HG03196 (cell line): Measurements from ENCODE around the gene MED13L.

Source experiments
- ATAC-seq: cut with Tn5 transposase; IDR thresholded peaks from one replicate; pipeline ENCODE4 v1.9.1; 2021; ENCODE audit not compliant: unreplicated experiment

Gene MED13L

DNA sequence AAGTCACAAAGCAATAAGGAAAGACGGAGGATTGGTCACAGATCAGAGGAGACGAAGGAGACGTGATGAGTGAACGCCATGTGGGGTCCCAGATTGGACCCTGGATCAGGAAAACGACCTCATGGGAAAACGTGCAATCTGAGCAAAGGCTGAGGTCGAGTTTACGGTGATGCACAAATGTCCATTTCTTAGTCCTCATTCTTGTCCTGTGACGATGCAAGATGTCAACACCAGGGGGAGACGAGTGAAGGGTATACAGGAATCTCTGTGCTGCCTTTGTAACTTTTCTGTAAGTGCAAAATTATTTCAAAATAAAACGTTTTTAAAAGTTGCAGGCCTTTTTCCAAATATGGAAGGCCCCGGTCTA, 329.8 kb downstream of the MED13L start:
- no peak for ATAC-seq

DNA sequence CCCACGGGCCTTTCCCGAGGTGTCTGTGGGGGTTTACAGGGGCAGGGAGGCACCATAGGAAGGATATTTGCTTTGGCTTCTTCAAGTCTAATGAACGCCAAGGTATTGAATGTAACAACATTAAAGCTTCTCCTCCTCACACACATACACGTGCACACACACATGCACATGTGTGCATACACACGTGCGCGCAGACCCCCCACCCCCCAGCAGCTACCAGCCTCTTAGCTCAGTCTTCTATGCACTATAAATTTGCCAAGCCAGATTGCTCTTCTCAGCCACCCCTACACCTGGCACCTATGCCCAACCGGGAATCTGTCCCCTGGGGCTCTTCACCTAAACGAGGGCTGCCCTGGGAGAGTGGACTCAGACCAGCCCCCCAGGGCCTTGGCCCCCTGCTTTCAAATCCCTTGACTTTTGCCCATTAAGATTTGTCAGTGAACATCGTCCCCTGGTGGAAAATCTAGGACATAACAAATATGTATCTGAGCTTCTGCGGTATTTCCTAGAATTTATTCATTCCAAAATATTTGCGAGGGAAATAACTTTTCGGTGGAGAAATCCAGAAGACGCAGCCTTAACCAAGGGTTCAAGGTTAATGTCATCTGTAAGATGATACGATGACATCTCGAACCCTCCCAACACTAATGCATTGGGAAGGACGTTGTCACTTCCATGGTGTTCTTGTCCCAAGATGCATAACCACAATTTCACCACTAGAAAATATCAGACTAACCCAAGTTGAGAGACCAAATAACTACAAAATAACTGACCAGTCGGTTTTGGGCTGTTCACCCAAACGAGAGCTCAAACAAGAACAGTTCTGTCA, 330.4 kb downstream of the MED13L start:
- ATAC-seq: no peak

DNA sequence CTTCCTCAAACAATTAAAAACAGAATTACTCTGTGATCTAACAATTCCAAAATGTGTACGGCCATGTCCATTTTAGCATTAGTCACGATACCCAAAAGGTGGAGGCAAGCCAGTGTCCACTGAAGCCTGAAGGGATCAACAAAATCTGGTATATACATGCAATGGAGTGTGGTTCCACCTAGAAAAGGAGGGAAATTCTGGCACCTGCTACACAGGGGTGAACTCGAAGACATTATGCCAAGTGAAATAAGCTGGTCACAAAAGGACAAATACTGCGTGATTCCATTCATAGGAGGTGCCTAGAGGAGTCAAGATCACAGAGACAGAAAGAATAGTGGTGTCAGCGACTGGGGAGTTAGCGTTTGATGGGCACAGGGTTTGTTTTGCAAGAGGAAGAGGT, 331.4 kb downstream of the MED13L start:
- ATAC-seq: no peak

DNA sequence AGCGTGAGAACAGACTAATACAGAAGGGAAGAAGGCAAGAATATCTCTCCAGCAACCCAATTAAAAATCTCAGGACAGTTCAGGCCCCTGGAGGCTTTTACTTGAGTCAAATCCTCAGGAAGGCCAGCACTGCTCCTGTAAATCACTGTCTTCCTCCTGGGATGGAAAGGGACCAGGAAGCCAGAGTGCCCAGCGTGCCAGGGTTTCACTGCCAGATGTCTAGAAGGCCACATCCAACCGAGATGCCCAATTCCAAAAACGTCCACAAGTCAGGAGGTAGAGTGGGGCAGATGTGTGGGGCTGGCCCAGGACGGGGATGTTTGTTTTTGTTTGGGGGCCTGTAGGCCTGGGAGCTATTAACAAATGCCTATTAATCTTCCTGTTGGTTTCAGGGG, 332.0 kb downstream of the MED13L start:
- ATAC-seq: no peak

DNA sequence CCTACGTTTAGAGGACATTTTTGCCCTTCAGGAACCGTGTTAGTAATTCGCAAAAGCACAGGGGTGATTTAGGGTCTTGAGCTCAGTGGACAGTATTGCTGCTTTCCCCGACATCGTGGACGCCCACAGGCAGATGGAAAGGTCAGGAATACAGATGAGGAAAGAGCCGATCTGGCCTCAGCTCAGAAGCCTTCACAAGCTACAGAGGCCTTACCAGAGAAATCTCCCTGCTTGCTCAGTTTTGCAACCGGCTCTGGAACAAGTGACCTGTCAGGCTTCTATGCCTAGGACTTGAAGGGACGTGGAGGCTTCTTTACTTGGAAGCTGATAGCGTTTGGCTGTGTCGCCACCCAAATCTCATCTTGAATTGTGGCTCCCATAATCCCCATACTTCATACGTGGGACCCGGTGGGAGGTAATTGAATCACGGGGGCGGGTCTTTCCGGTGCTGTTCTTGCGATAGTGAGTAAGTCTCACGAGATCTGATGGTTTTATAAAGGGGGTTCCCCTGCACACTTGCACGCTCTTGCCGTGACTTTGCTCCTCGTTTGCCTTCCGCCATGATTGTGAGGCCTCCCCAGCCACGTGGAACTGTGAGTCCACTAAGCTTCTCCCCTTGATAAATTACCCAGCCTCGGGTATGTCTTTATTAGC, 332.5 kb downstream of the MED13L start:
- ATAC-seq: no peak

DNA sequence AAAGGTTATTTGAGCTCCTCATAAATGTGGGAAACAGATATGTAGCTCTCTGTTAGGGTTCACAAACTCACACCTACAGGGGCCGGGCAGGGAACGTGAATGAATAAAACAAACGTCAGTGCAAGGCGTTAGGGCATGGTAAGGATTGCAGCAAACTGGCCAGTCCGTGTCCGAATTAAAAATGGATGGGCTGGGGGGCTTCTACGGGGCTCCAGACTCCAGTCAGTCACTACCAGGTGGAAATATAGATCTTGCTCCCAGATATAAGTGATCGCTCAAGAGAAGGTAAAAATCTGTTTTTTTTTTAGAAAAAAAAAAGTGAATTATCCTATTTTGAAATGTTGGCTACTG, 333.1 kb downstream of the MED13L start:
- no peak for ATAC-seq

DNA sequence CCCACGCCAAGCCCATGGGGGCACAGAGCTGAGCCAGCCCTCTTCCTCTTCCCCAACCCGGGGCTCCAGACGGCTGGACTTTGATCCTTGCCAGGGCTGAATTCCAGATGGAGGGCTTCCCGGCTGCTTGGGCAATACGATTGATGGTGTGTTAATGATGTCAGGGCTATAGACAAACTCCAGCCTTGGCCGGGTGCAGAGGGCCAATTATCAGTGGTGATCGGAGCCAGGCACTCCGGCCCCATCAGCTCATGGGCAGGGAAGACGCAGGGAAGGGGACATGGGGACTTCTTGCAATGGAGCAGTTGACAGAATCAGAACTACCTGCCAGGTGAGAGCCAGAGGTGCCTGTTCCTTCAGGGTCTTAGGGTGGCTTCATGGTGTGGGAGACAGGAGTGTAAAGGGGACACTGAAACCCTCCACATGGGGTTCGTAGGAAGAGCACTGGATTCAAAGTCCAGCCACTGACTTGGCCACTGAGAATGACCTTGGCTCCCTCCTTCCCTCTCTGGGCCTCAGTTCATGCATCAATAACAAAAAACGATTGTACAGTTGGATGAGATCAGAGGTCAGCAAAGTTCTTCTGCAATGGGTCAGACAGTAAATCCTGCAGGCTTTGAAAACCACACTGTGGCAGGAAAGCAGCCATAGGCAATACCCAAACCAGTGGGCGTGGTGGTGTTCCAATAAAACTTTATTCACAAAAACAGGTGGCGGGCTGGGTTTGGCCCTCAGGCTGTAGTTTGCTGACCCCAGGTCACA, 333.7 kb downstream of the MED13L start:
- no peak for ATAC-seq

DNA sequence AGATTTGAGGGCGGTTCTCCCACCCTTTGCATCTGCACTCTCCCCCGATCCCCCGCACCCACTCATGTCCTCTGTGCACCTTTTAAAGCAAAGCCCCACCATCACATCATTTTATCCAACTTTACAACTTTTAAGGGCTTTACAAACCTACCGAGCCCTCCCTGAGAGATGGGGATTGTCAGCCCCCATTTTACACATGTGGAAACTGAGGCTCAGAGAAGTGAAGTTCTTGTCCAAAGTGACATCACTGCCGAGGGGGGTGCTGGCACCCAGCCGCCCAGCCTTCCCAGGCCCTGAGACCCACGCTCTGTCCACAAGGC, 334.2 kb downstream of the MED13L start:
- no peak for ATAC-seq

DNA sequence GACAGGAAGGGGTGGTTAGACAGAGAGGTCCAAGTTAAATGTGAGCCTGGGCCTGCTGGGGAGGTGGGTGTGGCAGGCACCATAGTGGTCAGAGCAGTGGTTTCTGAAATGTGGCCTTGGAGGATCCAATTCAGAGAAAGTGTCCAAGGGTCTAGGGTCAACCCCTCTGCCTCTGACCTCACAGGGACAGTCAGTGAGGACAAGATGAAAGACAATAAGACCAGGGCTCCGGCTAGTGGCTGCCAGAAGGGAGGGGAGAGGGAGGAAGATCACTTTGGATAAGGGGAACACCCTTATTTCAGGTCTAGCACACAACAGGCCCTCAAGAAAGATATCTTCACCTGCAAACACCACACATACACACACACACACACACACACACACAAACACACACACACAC, 335.1 kb downstream of the MED13L start:
- no peak for ATAC-seq

DNA sequence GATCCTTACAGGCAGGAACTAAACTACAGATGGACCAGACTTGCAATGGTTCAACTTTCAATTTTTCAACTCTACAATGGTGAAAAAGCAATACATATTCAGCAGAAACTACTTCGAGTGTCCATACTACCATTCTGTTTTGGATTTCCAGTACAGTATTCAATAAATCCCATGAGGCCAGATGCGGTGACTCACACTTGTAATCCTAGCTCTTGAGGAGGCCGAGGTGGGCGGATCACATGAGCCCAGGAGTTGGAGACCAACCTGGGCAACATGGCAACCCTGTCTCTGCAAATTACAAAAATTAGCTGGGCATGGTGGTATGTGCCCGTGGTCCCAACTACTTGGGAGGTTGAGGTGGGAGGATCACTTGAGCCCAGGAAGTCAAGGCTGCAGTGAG, 336.1 kb downstream of the MED13L start:
- ATAC-seq: no peak

DNA sequence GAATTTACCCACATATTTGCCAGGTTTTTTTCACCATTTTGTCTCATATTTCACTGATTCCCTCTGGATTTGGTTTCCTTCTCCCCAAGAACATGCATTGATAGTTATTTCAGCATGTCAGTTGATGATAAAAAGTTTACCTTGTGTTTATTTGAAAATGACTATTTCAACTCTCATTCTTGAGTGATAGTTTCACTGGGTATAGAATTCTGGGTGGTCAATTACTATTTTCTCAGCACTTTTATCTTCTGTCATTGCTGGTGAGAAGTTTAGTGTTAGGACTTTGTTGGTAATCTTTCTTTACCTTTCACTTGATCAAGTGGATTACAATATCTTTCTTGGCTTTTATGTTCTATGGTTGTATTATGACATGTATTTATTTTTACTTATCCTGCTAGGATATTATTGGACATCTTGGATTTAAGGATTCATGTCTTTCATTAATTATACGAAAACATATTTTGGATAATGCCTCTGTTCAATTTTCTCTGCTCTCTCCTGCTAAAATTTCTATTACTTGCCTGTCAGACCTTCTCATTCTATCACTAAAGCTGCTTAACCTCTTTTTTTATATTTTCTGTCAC, 338.6 kb downstream of the MED13L start:
- no peak for ATAC-seq

DNA sequence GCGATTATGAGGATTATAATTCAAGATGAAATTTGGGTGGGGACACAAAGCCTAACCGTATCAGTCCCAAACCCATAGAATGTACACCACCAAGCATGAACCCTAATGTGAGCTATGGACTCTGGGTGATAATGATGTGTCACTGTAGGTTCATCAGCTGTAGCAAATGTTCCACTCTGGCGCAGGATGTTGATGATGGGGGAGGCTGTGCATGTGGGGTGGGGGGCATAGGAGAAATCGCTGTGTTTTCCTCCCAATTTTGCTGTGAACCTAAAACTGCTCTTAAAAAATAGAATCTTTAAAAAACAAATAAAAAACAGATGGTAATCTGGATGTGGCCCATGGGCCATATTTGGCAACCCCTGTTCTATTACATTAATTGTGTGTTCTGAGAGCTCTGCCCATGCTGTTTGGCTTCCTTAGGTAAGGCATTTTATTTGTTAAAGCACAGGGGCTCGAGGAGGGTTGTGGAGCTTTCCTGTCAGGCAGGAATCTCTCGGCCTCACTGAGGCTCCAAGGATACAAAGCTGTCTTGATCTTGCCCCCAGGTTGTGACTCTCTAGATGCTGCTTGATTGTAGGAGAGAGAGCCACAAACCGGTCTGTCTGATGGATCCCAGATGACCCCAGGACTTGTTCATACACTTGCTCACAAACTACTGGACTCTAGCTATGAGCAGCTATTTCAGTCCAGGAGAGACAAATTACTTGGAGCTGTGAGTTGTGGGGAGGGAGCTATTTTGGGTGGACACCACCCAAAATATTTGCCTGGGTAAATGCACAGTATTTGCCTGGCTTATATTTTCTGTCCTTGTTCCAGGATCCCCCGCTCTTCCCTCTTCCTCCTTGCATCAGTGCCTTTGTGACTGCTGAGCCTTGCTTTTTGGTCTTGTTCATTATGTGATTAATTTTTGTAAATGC, 340.2 kb downstream of the MED13L start:
- no peak for ATAC-seq

DNA sequence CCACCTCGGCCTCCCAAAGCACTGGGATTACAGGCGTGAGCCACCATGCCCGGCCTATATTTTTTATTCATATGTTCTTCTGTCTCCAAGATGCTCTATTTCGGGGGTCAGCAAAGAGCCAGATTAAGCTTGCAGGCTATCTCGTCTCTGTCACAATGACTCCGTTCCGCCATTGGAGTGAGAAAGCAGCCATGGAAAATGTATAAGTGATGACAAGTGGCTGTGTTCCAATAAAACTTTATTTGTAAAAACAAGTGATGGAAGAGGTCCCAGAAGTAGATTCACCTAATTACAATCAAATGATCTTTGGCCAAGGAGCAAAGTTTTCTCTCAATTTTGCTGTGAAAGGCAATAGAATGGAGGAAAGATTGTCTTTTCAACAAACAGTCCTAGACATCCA, 342.6 kb downstream of the MED13L start:
- no peak for ATAC-seq

DNA sequence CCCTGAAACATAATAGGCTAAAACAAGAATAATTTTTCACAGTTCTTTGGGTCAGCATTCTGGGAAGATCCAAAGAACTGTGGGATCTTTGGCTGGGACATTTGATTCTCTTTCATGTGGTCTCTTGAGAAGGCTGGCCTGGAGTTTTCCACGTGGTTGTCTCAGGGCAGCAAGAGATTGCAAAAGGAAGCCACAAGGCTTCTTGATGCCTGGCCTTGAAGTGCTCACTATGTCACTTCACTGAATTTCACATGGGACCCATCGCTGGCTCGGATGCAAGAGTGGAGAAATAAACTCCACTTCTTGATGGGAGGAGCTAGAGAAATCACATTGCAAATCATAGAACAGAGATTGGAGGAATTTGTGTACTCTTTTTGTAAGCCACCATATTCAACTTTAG, 343.4 kb downstream of the MED13L start:
- no peak for ATAC-seq

DNA sequence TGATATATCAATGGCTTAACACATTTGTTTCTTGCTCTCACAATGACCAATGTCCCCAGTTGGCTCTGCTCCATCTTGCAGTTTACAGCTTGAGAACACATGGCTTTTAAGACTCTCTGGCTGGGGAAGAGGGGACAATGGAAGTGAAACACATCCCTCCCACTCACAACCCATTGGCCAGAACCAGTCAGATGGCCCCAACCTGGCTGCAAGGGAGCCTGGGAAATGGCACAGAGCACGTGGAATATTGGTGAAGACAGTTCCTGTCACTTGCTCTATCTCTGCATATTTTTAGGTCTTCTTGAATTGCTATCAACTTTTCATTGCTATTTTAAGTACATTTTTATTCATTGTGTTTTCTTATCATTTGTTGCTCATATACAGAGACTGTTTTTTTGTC, 345.4 kb downstream of the MED13L start:
- no peak for ATAC-seq

DNA sequence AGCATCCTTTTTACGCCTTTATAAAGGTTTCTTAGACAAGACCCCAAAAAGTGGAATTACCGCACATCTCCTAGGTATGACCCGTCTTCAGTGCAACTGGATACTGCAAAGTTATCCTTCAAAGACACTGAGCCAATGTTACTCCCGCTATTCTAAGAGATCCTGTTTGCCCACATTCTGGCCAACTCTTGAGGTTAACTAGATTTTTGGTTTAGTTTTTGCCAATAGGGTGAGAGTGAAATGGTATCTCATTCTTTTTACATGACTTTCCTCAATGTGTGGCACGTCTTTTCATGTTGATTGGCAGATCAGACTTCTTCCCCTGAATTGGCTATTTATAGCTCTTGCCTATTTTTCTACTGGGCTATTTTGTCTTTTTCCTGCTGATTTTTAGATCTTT, 347.2 kb downstream of the MED13L start:
- ATAC-seq: no peak

DNA sequence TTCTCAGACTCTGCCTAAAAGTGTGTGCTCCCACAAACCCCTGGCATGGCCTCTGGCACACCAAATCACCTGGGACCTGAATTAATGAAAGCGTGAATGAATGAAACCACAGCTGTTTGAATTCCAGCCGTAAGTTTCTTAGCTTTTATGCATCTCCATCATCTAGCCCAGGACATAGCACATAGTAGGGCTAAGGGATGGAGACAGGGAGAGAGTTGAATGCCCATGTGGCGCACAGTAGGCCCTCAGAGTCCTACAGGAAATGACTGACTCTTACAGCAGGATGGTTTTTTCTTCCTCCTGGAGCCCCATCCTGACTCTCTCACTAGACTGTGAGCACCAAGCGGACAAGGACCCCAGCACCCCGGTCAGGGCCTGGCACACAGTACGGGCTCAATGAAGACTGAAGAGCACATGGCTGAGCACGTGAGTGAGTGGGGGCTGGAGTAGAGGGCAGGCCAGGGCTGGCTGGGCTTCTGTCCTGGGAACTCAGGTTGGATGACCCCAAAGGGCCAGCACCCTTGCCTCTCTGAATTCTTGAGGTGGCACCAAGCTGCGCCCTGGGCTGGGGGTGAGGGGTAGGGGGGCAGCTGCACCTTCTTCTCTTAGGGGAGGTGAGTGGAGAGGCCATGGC, 351.3 kb downstream of the MED13L start:
- ATAC-seq: no peak

DNA sequence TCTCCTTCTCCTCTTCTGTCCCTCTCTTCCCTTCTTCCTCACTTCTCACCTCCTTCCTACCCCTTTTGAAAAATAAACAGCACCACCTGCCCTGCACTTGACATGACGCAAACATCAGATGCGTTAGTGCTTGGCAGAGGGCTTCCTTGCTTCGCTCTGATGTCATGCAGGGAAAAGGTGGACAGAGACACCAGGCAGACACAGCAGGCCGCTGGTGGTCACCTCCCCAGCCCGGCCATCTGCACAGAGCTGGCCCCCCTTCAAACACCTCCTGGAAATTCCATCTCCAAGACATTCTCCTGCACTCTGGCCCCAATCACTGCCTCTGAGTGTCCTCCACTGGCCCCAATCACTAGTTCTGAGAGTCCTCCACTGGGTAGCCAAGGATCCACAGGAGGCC, 353.6 kb downstream of the MED13L start:
- no peak for ATAC-seq

DNA sequence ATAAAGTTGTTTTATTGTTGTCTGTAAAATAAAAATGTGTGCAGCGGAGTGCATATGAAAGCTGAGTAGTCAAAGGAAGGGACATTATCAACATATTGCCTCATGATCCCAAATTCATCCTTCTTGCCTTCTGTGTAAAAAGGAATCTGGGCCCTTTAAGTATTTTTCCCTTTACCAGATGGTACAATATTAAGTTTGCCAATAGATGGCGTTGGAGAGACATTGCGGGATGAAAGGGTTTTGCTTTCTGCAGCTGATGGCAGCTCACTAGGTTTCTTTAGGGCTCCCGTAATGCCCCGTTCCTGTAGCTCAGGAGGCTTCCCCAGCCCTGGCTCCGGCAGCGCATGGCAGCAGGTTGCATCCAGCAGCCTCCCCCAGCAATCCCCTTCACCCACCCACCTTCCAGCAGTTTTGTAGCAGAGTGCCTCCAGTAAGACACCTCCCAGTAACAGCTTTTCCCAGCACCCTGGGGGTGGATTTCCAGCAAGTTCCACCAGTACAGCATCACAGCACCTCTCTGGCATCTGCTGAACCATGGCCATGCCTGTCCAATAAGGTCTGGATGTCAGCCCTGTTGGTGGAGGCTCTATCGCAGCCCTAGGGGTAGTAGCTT, 354.4 kb downstream of the MED13L start:
- ATAC-seq: no peak
